Fibroblast of peridontal ligament (primary cell): ENCODE data around the gene DUSP22.
A peak's percentile ranks its signal among the peaks of the same experiment; 100 is the strongest.

Source experiments
- DNase-seq: peaks from one replicate; pipeline ENCODE4 v3.0.0-alpha.2; 2010; ENCODE audit errors: extremely low read depth

DUSP22 gene

GRCh38 chr6:379410-380181, 87.3 kb downstream of the DUSP22 start:
- DNase-seq: no peak

- DNase-seq: no peak
These were observed 88.2 kb downstream of the DUSP22 start for GRCh38 chr6:380234-381218.

GRCh38 chr6:381742-382461, 89.6 kb downstream of the DUSP22 start:
- DNase-seq: no peak

GRCh38 chr6:382883-383810, 90.9 kb downstream of the DUSP22 start:
- no peak for DNase-seq

- no peak for DNase-seq
These were observed 91.6 kb downstream of the DUSP22 start for GRCh38 chr6:383856-384255.

GRCh38 chr6:384898-385297, 92.6 kb downstream of the DUSP22 start:
- DNase-seq: no peak

- DNase-seq: no peak
These were observed 93.3 kb downstream of the DUSP22 start for GRCh38 chr6:385614-386013.

GRCh38 chr6:386688-387266, 94.5 kb downstream of the DUSP22 start:
- no peak for DNase-seq

- DNase-seq: peak; percentile 15
These were observed 95.0 kb downstream of the DUSP22 start for GRCh38 chr6:387293-387741.

- no peak for DNase-seq
These were observed 96.1 kb downstream of the DUSP22 start for GRCh38 chr6:388202-388903.

- no peak for DNase-seq
These were observed 96.9 kb downstream of the DUSP22 start for GRCh38 chr6:389143-389542.

GRCh38 chr6:389622-390021, 97.3 kb downstream of the DUSP22 start:
- DNase-seq: no peak

GRCh38 chr6:390914-391558, 98.7 kb downstream of the DUSP22 start:
- peak; percentile 6 for DNase-seq

- no peak for DNase-seq
These were observed 99.5 kb downstream of the DUSP22 start, which contains the start of gene IRF4 for GRCh38 chr6:391559-392440. IRF4 (plus strand) TSS chr6:391752; CDS start chr6:393153, 1,401 bp downstream.

GRCh38 chr6:392441-393390, 100.4 kb downstream of the DUSP22 start:
- no peak for DNase-seq

- no peak for DNase-seq
These were observed 101.3 kb downstream of the DUSP22 start for GRCh38 chr6:393391-394221.
